ENCODE measurements around the gene ASPSCR1. TPM values are rescaled to one million over a fixed set of nuclear protein-coding genes. Genes with fewer than 3 reads are reported as not detected.

ASPSCR1 gene
- total and polyA plus RNA-seq, 2 of the 13 experiments (the other 11 are each of a cell fraction or from before 2014, with no cell fraction given): 274 to 314 TPM

- TF ChIP-seq, protein P1, sequence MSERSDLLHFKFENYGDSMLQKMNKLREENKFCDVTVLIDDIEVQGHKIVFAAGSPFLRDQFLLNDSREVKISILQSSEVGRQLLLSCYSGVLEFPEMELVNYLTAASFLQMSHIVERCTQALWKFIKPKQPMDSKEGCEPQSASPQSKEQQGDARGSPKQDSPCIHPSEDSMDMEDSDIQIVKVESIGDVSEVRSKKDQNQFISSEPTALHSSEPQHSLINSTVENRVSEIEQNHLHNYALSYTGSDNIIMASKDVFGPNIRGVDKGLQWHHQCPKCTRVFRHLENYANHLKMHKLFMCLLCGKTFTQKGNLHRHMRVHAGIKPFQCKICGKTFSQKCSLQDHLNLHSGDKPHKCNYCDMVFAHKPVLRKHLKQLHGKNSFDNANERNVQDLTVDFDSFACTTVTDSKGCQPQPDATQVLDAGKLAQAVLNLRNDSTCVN (CRISPR knock-in tag; IDR thresholded peaks at IDR 0.05; ENCODE audit: borderline replicate concordance): no peak
- TF ChIP-seq ZKSCAN8 (CRISPR knock-in tag; IDR thresholded peaks at IDR 0.05; ENCODE audit: borderline replicate concordance): no peak
- TF ChIP-seq IRF2 (CRISPR knock-in tag; IDR thresholded peaks at IDR 0.05): no peak
- TF ChIP-seq ZNF329 (CRISPR knock-in tag; IDR thresholded peaks at IDR 0.05; ENCODE audit: low read depth): no peak
- no peak for TF ChIP-seq GABPA (IDR thresholded peaks at IDR 0.05; ENCODE audit: low read depth, low read length)
- no peak for TF ChIP-seq GABPA (CRISPR knock-in tag; IDR thresholded peaks at IDR 0.05; ENCODE audit: low read depth)
- TF ChIP-seq ZNF124 (CRISPR knock-in tag; IDR thresholded peaks at IDR 0.05): no peak
- no peak for TF ChIP-seq SETDB1 (CRISPR knock-in tag; IDR thresholded peaks at IDR 0.05; ENCODE audit: borderline replicate concordance)
- no peak for TF ChIP-seq ASH2L (IDR thresholded peaks at IDR 0.05; ENCODE audit: insufficient read length, low read depth, low read length)
- TF ChIP-seq ZNF773 (CRISPR knock-in tag; IDR thresholded peaks at IDR 0.05; ENCODE audit: borderline replicate concordance): no peak
- TF ChIP-seq ESRRA (CRISPR knock-in tag; IDR thresholded peaks at IDR 0.05; ENCODE audit: low read depth): no peak
- TF ChIP-seq SNAPC4 (CRISPR knock-in tag; IDR thresholded peaks at IDR 0.05): no peak
- no peak for TF ChIP-seq ZNF230 (CRISPR knock-in tag; IDR thresholded peaks at IDR 0.05)
- peak; percentile 18 for TF ChIP-seq HNRNPK (IDR thresholded peaks at IDR 0.05; ENCODE audit: low read depth, low read length, poor library complexity, severe bottlenecking)
- TF ChIP-seq NKX3-1 (CRISPR knock-in tag; IDR thresholded peaks at IDR 0.05): no peak
- TF ChIP-seq RBM22 (optimal IDR thresholded peaks at IDR 0.05; ENCODE audit: low read length): peak; percentile 68
- TF ChIP-seq HNRNPL (IDR thresholded peaks at IDR 0.05; ENCODE audit: low read depth, low read length): 0 out of 2 replicates have a peak, but pooled peaks have one; percentile 39
- peak; percentile 92 for TF ChIP-seq RBFOX2 (IDR thresholded peaks at IDR 0.05; ENCODE audit: low read depth, low read length)
- no peak for TF ChIP-seq ZNF891 (CRISPR knock-in tag; IDR thresholded peaks at IDR 0.05)
- no peak for TF ChIP-seq DDIT3 (CRISPR knock-in tag; IDR thresholded peaks at IDR 0.05)
- TF ChIP-seq PHB2 (IDR thresholded peaks at IDR 0.05; ENCODE audit: partially characterized antibody): no peak
- TF ChIP-seq, protein P2, sequence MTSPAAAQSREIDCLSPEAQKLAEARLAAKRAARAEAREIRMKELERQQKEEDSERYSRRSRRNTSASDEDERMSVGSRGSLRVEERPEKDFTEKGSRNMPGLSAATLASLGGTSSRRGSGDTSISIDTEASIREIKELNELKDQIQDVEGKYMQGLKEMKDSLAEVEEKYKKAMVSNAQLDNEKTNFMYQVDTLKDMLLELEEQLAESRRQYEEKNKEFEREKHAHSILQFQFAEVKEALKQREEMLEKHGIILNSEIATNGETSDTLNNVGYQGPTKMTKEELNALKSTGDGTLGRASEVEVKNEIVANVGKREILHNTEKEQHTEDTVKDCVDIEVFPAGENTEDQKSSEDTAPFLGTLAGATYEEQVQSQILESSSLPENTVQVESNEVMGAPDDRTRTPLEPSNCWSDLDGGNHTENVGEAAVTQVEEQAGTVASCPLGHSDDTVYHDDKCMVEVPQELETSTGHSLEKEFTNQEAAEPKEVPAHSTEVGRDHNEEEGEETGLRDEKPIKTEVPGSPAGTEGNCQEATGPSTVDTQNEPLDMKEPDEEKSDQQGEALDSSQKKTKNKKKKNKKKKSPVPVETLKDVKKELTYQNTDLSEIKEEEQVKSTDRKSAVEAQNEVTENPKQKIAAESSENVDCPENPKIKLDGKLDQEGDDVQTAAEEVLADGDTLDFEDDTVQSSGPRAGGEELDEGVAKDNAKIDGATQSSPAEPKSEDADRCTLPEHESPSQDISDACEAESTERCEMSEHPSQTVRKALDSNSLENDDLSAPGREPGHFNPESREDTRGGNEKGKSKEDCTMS (CRISPR knock-in tag; conservative IDR thresholded peaks at IDR 0.05): no peak
These were observed 22.3 kb upstream of the ASPSCR1 start (continued) for GRCh38 chr17:81955058-81955681.
